ENCODE results near the gene TAGLN.
"Not testable (repeated sequence)": the region's sequence is repeated elsewhere in the genome, so short reads cannot be mapped to it uniquely, and the experiment has no call there.

Gene TAGLN

GRCh38 chr11:117195761-117196160 is 3.4 kb upstream of the TAGLN start:
- DNase-seq (ENCODE audit: low read depth in 2 of 2): no peak

- no peak for DNase-seq (ENCODE audit: low read depth in 2 of 2)
Observed at GRCh38 chr11:117197006-117197405, 2.2 kb upstream of the TAGLN start.

GRCh38 chr11:117197516-117198456 is 1.4 kb upstream of the TAGLN start:
- no peak for DNase-seq (ENCODE audit: low read depth in 2 of 2)

- DNase-seq (ENCODE audit: low read depth in 2 of 2): no peak
Observed at GRCh38 chr11:117198613-117199012, 557 bp upstream of the TAGLN start.

GRCh38 chr11:117199916-117200812 is 994 bp downstream of the TAGLN start:
- no peak for DNase-seq (ENCODE audit: low read depth in 2 of 2)

- DNase-seq (ENCODE audit: low read depth in 2 of 2): no peak
Observed at GRCh38 chr11:117200813-117201657, 1.9 kb downstream of the TAGLN start.

GRCh38 chr11:117201658-117202305 is 2.6 kb downstream of the TAGLN start:
- DNase-seq (ENCODE audit: low read depth in 2 of 2): no peak

GRCh38 chr11:117202386-117203068 is 3.4 kb downstream of the TAGLN start:
- DNase-seq (ENCODE audit: low read depth in 2 of 2): no peak

GRCh38 chr11:117203069-117203407 is 3.9 kb downstream of the TAGLN start:
- DNase-seq (ENCODE audit: low read depth in 2 of 2): no peak

GRCh38 chr11:117204283-117205080 is 5.3 kb downstream of the TAGLN start:
- DNase-seq (ENCODE audit: low read depth in 2 of 2): no peak

GRCh38 chr11:117205211-117205818 is 6.1 kb downstream of the TAGLN start:
- no peak for DNase-seq (ENCODE audit: low read depth in 2 of 2)

GRCh38 chr11:117206111-117206510 is 6.9 kb downstream of the TAGLN start:
- not testable (repeated sequence) for DNase-seq (ENCODE audit: low read depth in 2 of 2)

- DNase-seq (ENCODE audit: low read depth in 2 of 2): not testable (repeated sequence)
Observed at GRCh38 chr11:117206859-117207258, 7.7 kb downstream of the TAGLN start.

GRCh38 chr11:117207481-117207880 is 8.3 kb downstream of the TAGLN start:
- not testable (repeated sequence) for DNase-seq (ENCODE audit: low read depth in 2 of 2)

- not testable (repeated sequence) for DNase-seq (ENCODE audit: low read depth in 2 of 2)
Observed at GRCh38 chr11:117208710-117209109, 9.5 kb downstream of the TAGLN start.

- not testable (repeated sequence) for DNase-seq (ENCODE audit: low read depth in 2 of 2)
Observed at GRCh38 chr11:117209351-117210125, 10.4 kb downstream of the TAGLN start.

- no peak for DNase-seq (ENCODE audit: low read depth in 2 of 2)
Observed at GRCh38 chr11:117210620-117211019, 11.4 kb downstream of the TAGLN start.

GRCh38 chr11:117212697-117213355 is 13.7 kb downstream of the TAGLN start:
- no peak for DNase-seq (ENCODE audit: low read depth in 2 of 2)

Measured in stimulated activated CD8-positive, alpha-beta memory T cell treated with anti-CD3 and anti-CD28 coated beads, Interleukin-15, amount 100 ng/mL, for 48 hours (primary cell).